AG04450 (cell line): ENCODE results near the gene ZNF236. TPM values are rescaled to one million over a fixed set of nuclear protein-coding genes. Genes with fewer than 3 reads are reported as not detected.

ENCODE experiments used
- CTCF ChIA-PET: fragments of 300-600, 350-600 bp; formaldehyde crosslinking; extraction: SDS; loops from one replicate; lab custom pipeline; 2022; ENCODE audit warnings: antibody characterized with exemption, inconsistent platforms; lab: Charles Lee
- POLR2A ChIA-PET: fragments of 350-600 bp; formaldehyde crosslinking; extraction: SDS; loops from one replicate; lab custom pipeline; 2021; ENCODE audit warnings: antibody characterized with exemption, inconsistent platforms; lab: Yijun Ruan, JAX
- DNase-seq: peaks from one replicate; pipeline ENCODE4 v3.0.0-alpha.2; 2011; ENCODE audit warnings: low read depth, low spot score
- H3K27ac ChIP-seq: one replicate; pipeline ENCODE4 v1.5.1; 2012; ENCODE audit warnings: low read depth, low read length, control low read depth
- H3K27me3 ChIP-seq: one replicate; pipeline ENCODE4 v1.6.0; 2012; ENCODE audit warnings: low read length; ENCODE audit not compliant: control insufficient read depth, insufficient read depth
- H3K4me3 ChIP-seq: 2 replicates; pipeline ENCODE4 v1.5.1; 2011; ENCODE audit warnings: mild to moderate bottlenecking, low read depth, low read length, control low read depth
- H3K9me3 ChIP-seq: 2 replicates; pipeline ENCODE4 v1.5.1; 2012; ENCODE audit warnings: low read length; ENCODE audit not compliant: control insufficient read depth, insufficient read depth
- CTCF ChIP-seq: IDR thresholded peaks from 2 replicates; pipeline ENCODE4 v1.5.1; 2011; ENCODE audit warnings: low read depth, low read length, control low read depth, inconsistent platforms
- polyA plus RNA-seq: library from polyadenylated mRNA; depleted of rRNA; stranded (reverse); fragments of >200 nt; gene quantifications from 2 replicates; pipeline ENCODE4 v1.2.3, GENCODE V29; 2011

ZNF236 gene
- polyA plus RNA-seq, 1 experiment: 5.3 TPM

GRCh38 chr18:77012806-77013541, 190.6 kb downstream of the ZNF236 start:
- POLR2A ChIA-PET: no interaction called here
- CTCF ChIA-PET: interaction anchor here (2.6 to 8.9 kb wide), 3 partner anchors 9 to 199 kb away, joined by 9 to 69 read pairs (median 10); no protein-coding TSS in a partner anchor
- Histone ChIP-seq H3K27me3 (peaks cover 2% of the 10 kb centered on the region), H3K9me3 (no peaks in the 10 kb centered on the region; the same call in 1 of the 2 replicates), H3K27ac (no peak overlapping the region), H3K4me3 (no peak overlapping the region)
- DNase-seq: no peak
- TF ChIP-seq CTCF: no peak

GRCh38 chr18:77013811-77014521, 191.6 kb downstream of the ZNF236 start:
- Histone ChIP-seq H3K27me3 (no peaks in the 10 kb centered on the region), H3K9me3 (no peaks in the 10 kb centered on the region; the same call in 1 of the 2 replicates), H3K27ac (no peak overlapping the region), H3K4me3 (no peak overlapping the region)
- TF ChIP-seq CTCF: no peak
- no peak for DNase-seq
- ChIA-PET CTCF (interaction anchor here (2.6 to 8.9 kb wide), 3 partner anchors 10 to 198 kb away, joined by 9 to 69 read pairs (median 10); no protein-coding TSS in a partner anchor), POLR2A (no interaction called here)

- Histone ChIP-seq H3K4me3 (no peak overlapping the region), H3K27ac (no peak overlapping the region), H3K27me3 (no peaks in the 10 kb centered on the region), H3K9me3 (peaks cover 2% of the 10 kb centered on the region; the same call in 1 of the 2 replicates)
- no peak for DNase-seq
- no peak for TF ChIP-seq CTCF
- ChIA-PET CTCF (interaction anchor here (2.6 to 8.9 kb wide), 2 partner anchors 11 to 16 kb away, joined by 10 to 69 read pairs; no protein-coding TSS in a partner anchor), POLR2A (no interaction called here)
Measured at GRCh38 chr18:77014538-77014937, 192.2 kb downstream of the ZNF236 start.

- no peak for DNase-seq
- CTCF ChIA-PET: interaction anchor here (2.6 to 8.9 kb wide), 2 partner anchors 12 to 16 kb away, joined by 10 to 69 read pairs; no protein-coding TSS in a partner anchor
- Histone ChIP-seq H3K4me3 (no peak overlapping the region), H3K9me3 (peaks cover 5% of the 10 kb centered on the region; the same call in 1 of the 2 replicates), H3K27me3 (no peaks in the 10 kb centered on the region), H3K27ac (no peak overlapping the region)
- no peak for TF ChIP-seq CTCF
- POLR2A ChIA-PET: no interaction called here
Measured at GRCh38 chr18:77015169-77015568, 192.8 kb downstream of the ZNF236 start.
